HepG2 (cell line): ENCODE data around the gene SIGMAR1. TPM values are rescaled to one million over a fixed set of nuclear protein-coding genes. Genes with fewer than 3 reads are reported as not detected.

Experiments
- ATF3 ChIP-seq: sonication (generic); formaldehyde crosslinking; IDR thresholded peaks from 2 replicates; pipeline ENCODE4 v1.4.0; 2020; ENCODE audit warnings: missing genetic modification reagents
- FOXK2 ChIP-seq: fragments of 450-650 bp; IDR thresholded peaks from 2 replicates; pipeline ENCODE4 v1.6.1; 2016
- HNRNPK ChIP-seq: fragments of 200-400 bp; formaldehyde crosslinking; IDR thresholded peaks from 2 replicates; pipeline ENCODE4 v1.6.1; 2018; ENCODE audit warnings: low read length, low read depth, moderate library complexity, mild to moderate bottlenecking; ENCODE audit not compliant: poor library complexity, severe bottlenecking
- HNRNPL ChIP-seq: fragments of 200-400 bp; formaldehyde crosslinking; IDR thresholded peaks from 2 replicates; pipeline ENCODE4 v1.6.1; 2017; ENCODE audit warnings: mild to moderate bottlenecking, low read depth, low read length
- IRF1 ChIP-seq: sonication (generic); formaldehyde crosslinking; IDR thresholded peaks from 2 replicates; pipeline ENCODE4 v1.4.0; 2020; ENCODE audit warnings: low read depth, mild to moderate bottlenecking, missing genetic modification reagents
- MYNN ChIP-seq: sonication (generic); formaldehyde crosslinking; IDR thresholded peaks from 2 replicates; pipeline ENCODE4 v1.4.0; 2020; ENCODE audit warnings: mild to moderate bottlenecking, low read depth, missing genetic modification reagents
- PAX8 ChIP-seq: sonication (generic); formaldehyde crosslinking; IDR thresholded peaks from 2 replicates; pipeline ENCODE4 v1.8.0; 2022; ENCODE audit warnings: mild to moderate bottlenecking, missing genetic modification reagents, borderline replicate concordance
- SMYD3 ChIP-seq: sonication (generic); formaldehyde crosslinking; IDR thresholded peaks from 2 replicates; pipeline ENCODE4 v1.8.1; 2023; ENCODE audit warnings: mild to moderate bottlenecking, missing genetic modification reagents
- TBX2 ChIP-seq: sonication (generic); formaldehyde crosslinking; IDR thresholded peaks from 2 replicates; pipeline ENCODE4 v1.5.0; 2020; ENCODE audit warnings: missing genetic modification reagents, mild to moderate bottlenecking, borderline replicate concordance
- ZFP36L2 ChIP-seq: sonication (generic); formaldehyde crosslinking; IDR thresholded peaks from 2 replicates; pipeline ENCODE4 v1.4.0; 2020; ENCODE audit warnings: missing genetic modification reagents
- ZNF205 ChIP-seq: IDR thresholded peaks from 2 replicates; pipeline ENCODE4 v1.6.1; 2018; ENCODE audit warnings: missing biosample characterization, missing genetic modification reagents
- ZNF383 ChIP-seq: sonication (generic); formaldehyde crosslinking; IDR thresholded peaks from 2 replicates; pipeline ENCODE4 v1.4.0; 2020; ENCODE audit warnings: missing genetic modification reagents, mild to moderate bottlenecking, borderline replicate concordance
- ZNF44 ChIP-seq: sonication (generic); formaldehyde crosslinking; IDR thresholded peaks from 2 replicates; pipeline ENCODE4 v1.5.1; 2020; ENCODE audit warnings: mild to moderate bottlenecking, missing genetic modification reagents
- ZNF501 ChIP-seq: sonication (generic); formaldehyde crosslinking; IDR thresholded peaks from 2 replicates; pipeline ENCODE4 v1.5.1; 2020; ENCODE audit warnings: mild to moderate bottlenecking, moderate library complexity, missing genetic modification reagents
- ZNF605 ChIP-seq: sonication (generic); formaldehyde crosslinking; IDR thresholded peaks from 2 replicates; pipeline ENCODE4 v1.8.0; 2022; ENCODE audit warnings: mild to moderate bottlenecking, missing genetic modification reagents
- ZNF639 ChIP-seq: conservative IDR thresholded peaks from 2 replicates; pipeline ENCODE4 v1.6.1; 2018; ENCODE audit warnings: missing genetic modification reagents
- ZNF780A ChIP-seq: sonication (generic); formaldehyde crosslinking; IDR thresholded peaks from 2 replicates; pipeline ENCODE4 v1.8.0; 2022; ENCODE audit warnings: mild to moderate bottlenecking, missing genetic modification reagents, moderate library complexity
- ZSCAN30 ChIP-seq: sonication (generic); formaldehyde crosslinking; IDR thresholded peaks from 2 replicates; pipeline ENCODE4 v1.5.0; 2020; ENCODE audit warnings: mild to moderate bottlenecking, missing genetic modification reagents
- polyA plus RNA-seq, 8 experiments: library from polyadenylated mRNA; depleted of rRNA in 3 of 8; stranded (reverse) in 7 of 8; unstranded in 1 of 8; fragments of >200 nt; fragmentation: Illumina TruSeq in 4 of 8; extraction: Trizol in 4 of 8; gene quantifications; 2 replicates each; pipeline versions ENCODE4 v1.2.1 to v1.2.3, GENCODE V29; 2011 to 2016; ENCODE audit warnings: low read depth in 4 of 8, missing spikeins in 1 of 8, mixed read lengths in 1 of 8; ENCODE audit not compliant: insufficient read depth in 1 of 8
- total RNA-seq, 5 experiments: library from RNA; depleted of rRNA; stranded (reverse); fragments of >200 nt; fragmentation: Illumina TruSeq; extraction: Trizol; gene quantifications; 2 replicates each; pipeline ENCODE4 v1.2.3, GENCODE V29; 2016; ENCODE audit warnings: low read depth in 1 of 5
- TF ChIP-seq, protein P1 (sequence below): sonication (generic); formaldehyde crosslinking; IDR thresholded peaks from 2 replicates; pipeline ENCODE4 v1.4.0; 2020; ENCODE audit warnings: low read depth, mild to moderate bottlenecking, missing genetic modification reagents
- TF ChIP-seq, protein P2 (sequence below): sonication (generic); formaldehyde crosslinking; IDR thresholded peaks from 2 replicates; pipeline ENCODE4 v1.8.0; 2022; ENCODE audit warnings: missing genetic modification reagents, mild to moderate bottlenecking, inconsistent platforms, borderline replicate concordance
- TF ChIP-seq, protein P3 (sequence below): sonication (generic); formaldehyde crosslinking; IDR thresholded peaks from 2 replicates; pipeline ENCODE4 v1.4.0; 2020; ENCODE audit warnings: missing genetic modification reagents

SIGMAR1 gene
- total and polyA plus RNA-seq, 2 of the 13 experiments (the other 11 are each of a cell fraction or from before 2014, with no cell fraction given) = 38.9 to 60.8 TPM

DNA sequence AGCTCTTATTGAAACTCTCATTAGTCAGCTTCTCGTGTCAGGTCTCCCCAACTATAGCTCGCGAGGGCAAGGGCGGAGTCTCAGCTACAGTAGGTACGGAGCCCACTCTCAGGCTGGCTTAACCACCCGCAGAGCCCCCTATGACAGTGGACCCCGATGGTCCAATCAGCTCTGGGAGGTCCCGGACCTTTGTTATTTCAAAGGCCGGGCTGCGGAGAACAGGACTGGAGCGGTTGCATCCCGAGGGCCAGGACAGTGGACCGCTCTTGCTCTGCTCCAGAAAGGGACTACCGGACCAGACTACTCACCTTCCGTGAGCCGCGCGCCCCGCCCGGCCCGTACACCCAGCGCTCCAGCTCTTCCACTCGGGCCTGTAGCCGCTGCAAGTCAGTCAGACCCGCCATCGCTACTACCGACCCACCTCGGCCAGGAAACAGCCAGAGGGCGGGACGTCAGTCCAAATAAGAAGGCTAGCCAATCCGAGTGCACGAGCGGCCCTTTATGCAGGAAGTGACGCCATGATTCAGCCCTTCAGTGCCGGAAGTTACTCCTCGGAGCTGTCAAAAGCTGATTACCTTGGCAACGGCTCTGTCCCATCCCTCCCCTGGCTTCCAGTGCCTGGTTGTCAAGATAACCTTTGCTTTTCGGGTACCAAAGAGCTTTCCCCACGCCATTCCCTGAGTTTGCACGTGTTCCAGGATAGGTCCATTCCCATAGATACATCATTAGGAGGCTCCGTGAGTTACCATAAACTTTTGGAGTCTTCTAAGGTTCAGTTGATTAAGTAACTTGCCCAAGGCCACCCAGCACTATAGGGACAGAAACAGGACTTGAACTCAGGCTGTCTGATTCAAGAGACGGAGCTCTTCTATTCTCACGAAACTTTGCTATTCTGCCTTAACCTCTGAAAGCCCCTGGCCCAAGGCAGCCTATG lies 17.3 kb downstream of the SIGMAR1 start, which contains the start of gene DCTN3 (continued):
- TF ChIP-seq ZNF383 (CRISPR knock-in tag) (no peak), IRF1 (CRISPR knock-in tag) (no peak), HNRNPK (no peak), FOXK2 (no peak), ZSCAN30 (CRISPR knock-in tag) (no peak), ZNF44 (CRISPR knock-in tag) (no peak), HNRNPL (no peak), MYNN (CRISPR knock-in tag) (no peak), TBX2 (CRISPR knock-in tag) (peak; percentile 39), PAX8 (CRISPR knock-in tag) (no peak), ZFP36L2 (CRISPR knock-in tag) (no peak), ATF3 (CRISPR knock-in tag) (no peak), SMYD3 (CRISPR knock-in tag) (no peak), ZNF639 (CRISPR knock-in tag) (no peak), ZNF780A (CRISPR knock-in tag) (no peak), ZNF501 (CRISPR knock-in tag) (peak; percentile 53), ZNF205 (CRISPR knock-in tag) (no peak), ZNF605 (CRISPR knock-in tag) (no peak; the same call in 1 of the 2 replicates)
- TF ChIP-seq, protein P1, sequence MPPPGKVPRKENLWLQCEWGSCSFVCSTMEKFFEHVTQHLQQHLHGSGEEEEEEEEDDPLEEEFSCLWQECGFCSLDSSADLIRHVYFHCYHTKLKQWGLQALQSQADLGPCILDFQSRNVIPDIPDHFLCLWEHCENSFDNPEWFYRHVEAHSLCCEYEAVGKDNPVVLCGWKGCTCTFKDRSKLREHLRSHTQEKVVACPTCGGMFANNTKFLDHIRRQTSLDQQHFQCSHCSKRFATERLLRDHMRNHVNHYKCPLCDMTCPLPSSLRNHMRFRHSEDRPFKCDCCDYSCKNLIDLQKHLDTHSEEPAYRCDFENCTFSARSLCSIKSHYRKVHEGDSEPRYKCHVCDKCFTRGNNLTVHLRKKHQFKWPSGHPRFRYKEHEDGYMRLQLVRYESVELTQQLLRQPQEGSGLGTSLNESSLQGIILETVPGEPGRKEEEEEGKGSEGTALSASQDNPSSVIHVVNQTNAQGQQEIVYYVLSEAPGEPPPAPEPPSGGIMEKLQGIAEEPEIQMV (CRISPR knock-in tag) = no peak
- TF ChIP-seq, protein P2, sequence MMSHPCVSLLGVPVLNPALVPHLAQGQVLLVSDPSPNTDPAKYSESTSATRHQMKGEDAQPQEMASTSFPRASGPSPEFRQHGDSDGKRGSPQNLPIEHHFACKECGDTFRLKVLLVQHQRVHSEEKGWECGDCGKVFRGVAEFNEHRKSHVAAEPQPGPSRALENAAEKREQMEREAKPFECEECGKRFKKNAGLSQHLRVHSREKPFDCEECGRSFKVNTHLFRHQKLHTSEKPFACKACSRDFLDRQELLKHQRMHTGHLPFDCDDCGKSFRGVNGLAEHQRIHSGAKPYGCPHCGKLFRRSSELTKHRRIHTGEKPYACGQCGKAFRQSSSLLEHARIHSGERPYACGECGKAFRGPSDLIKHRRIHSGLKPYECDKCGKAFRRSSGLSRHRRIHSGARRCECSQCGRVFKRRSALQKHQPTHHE (CRISPR knock-in tag) = no peak
- TF ChIP-seq, protein P3, sequence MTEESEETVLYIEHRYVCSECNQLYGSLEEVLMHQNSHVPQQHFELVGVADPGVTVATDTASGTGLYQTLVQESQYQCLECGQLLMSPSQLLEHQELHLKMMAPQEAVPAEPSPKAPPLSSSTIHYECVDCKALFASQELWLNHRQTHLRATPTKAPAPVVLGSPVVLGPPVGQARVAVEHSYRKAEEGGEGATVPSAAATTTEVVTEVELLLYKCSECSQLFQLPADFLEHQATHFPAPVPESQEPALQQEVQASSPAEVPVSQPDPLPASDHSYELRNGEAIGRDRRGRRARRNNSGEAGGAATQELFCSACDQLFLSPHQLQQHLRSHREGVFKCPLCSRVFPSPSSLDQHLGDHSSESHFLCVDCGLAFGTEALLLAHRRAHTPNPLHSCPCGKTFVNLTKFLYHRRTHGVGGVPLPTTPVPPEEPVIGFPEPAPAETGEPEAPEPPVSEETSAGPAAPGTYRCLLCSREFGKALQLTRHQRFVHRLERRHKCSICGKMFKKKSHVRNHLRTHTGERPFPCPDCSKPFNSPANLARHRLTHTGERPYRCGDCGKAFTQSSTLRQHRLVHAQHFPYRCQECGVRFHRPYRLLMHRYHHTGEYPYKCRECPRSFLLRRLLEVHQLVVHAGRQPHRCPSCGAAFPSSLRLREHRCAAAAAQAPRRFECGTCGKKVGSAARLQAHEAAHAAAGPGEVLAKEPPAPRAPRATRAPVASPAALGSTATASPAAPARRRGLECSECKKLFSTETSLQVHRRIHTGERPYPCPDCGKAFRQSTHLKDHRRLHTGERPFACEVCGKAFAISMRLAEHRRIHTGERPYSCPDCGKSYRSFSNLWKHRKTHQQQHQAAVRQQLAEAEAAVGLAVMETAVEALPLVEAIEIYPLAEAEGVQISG (CRISPR knock-in tag) = peak; percentile 67
